Thoracic aorta (tissue), 2 donors: ENCODE data around the gene ZBTB38. TPM values are rescaled to one million over a fixed set of nuclear protein-coding genes. Genes with fewer than 3 reads are reported as not detected.

Source experiments
- ATAC-seq: fragments of 150-250 bp; one replicate; pipeline ENCODE4 v1.8.0; 2017; ENCODE audit warnings: low read depth; ENCODE audit not compliant: insufficient number of reproducible peaks, low FRiP score
- DNase-seq: peaks from one replicate; pipeline ENCODE4 v3.0.0-alpha.2; 2020; ENCODE audit warnings: low spot score
- H3K27ac ChIP-seq, 2 donors: fragments of 200-600 bp; sonication (generic); 1 replicate in 1 of 2; 2 replicates in 1 of 2; pipeline ENCODE4 v1.5.1; 2016; ENCODE audit warnings: mild to moderate bottlenecking in 2 of 2, moderate library complexity in 2 of 2
- H3K27me3 ChIP-seq: fragments of 200-600 bp; sonication (generic); replicated peaks from 2 replicates; pipeline ENCODE4 v1.6.0; 2016; ENCODE audit warnings: mild to moderate bottlenecking; ENCODE audit not compliant: insufficient read depth
- H3K36me3 ChIP-seq: fragments of 200-600 bp; sonication (generic); one replicate; pipeline ENCODE4 v1.5.1; 2016
- H3K4me1 ChIP-seq, 2 donors: fragments of 200-600 bp; sonication (generic); 1 replicate in 1 of 2; 2 replicates in 1 of 2; pipeline versions ENCODE4 v1.5.1 to v1.6.0; 2016; ENCODE audit warnings: low read depth in 2 of 2, mild to moderate bottlenecking in 1 of 2; ENCODE audit not compliant: control insufficient read depth in 1 of 2
- H3K4me3 ChIP-seq: fragments of 200-600 bp; sonication (generic); 2 replicates; pipeline ENCODE4 v1.5.1; 2016; ENCODE audit warnings: mild to moderate bottlenecking
- H3K9me3 ChIP-seq: fragments of 200-600 bp; sonication (generic); 2 replicates; pipeline ENCODE4 v1.5.1; 2016
- total RNA-seq, 2 donors: library from RNA; depleted of rRNA; stranded (reverse); fragments of >200 nt; gene quantifications; one replicate each; pipeline versions ENCODE4 v1.1.0 to v1.2.3, GENCODE V29; 2016
- TF ChIP-seq, protein P1 (sequence below): fragments of 200-600 bp; sonication (generic); IDR thresholded peaks from one replicate; pipeline ENCODE4 v1.5.1; 2019; ENCODE audit warnings: antibody characterized with exemption

ZBTB38 gene
- total RNA-seq, 2 donors from 2014 or later, result 169 to 215 TPM

DNA sequence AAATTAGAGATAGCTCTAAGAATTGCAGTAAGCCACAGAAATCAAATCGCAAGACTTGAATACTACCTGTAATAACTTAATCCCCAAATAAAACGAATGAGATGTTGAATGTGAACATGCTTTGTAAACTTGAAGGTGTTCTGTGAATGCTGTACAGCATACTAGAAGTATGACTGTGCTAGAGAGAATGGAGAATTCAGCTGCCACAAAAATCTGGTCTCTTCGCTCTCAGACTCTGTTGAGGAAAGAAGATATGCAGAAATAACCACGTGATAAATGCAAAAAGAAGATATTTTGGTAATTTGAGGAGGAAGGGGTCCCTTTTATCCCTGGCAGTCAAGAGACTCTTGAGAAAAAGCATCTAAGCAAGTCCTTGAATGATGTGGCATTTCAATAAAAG lies 37.3 kb downstream of the ZBTB38 start:
- TF ChIP-seq, protein P1, sequence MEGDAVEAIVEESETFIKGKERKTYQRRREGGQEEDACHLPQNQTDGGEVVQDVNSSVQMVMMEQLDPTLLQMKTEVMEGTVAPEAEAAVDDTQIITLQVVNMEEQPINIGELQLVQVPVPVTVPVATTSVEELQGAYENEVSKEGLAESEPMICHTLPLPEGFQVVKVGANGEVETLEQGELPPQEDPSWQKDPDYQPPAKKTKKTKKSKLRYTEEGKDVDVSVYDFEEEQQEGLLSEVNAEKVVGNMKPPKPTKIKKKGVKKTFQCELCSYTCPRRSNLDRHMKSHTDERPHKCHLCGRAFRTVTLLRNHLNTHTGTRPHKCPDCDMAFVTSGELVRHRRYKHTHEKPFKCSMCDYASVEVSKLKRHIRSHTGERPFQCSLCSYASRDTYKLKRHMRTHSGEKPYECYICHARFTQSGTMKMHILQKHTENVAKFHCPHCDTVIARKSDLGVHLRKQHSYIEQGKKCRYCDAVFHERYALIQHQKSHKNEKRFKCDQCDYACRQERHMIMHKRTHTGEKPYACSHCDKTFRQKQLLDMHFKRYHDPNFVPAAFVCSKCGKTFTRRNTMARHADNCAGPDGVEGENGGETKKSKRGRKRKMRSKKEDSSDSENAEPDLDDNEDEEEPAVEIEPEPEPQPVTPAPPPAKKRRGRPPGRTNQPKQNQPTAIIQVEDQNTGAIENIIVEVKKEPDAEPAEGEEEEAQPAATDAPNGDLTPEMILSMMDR, result no peak
- peaks cover 60 to 86% of the 10 kb centered on the region in 2 donors for H3K4me1 ChIP-seq

DNA sequence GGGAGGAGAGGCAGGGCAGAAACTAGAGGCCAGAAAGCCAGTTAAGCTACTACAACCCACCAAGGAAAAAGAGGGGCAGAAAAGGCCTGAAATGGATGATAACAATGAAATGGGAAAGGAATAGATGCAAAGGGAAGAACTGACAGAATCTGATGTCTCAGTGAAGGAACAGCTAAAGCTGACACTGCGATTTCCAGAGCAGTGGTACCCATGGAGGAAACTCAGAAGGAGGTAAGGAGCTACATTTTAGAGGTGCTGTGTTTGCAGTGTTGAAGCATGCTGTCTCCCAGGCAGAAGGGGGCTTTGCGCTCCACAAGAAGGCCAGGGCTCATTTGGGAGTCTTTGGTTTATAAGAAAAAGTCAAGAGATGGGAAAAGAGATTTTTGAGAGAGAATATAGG lies 38.0 kb downstream of the ZBTB38 start:
- no peak for DNase-seq
- no peak overlapping the region for H3K4me3 ChIP-seq
- peak overlapping the region; percentile 68 to 99 for H3K27ac ChIP-seq
- ATAC-seq, result no peak
- peaks cover 60 to 86% of the 10 kb centered on the region in 2 donors for H3K4me1 ChIP-seq
- peaks cover 25% of the 10 kb centered on the region for H3K36me3 ChIP-seq
- H3K9me3 ChIP-seq, result no peaks in the 10 kb centered on the region
- TF ChIP-seq, protein P1, result no peak
- no peaks in the 10 kb centered on the region for H3K27me3 ChIP-seq

More for the DNA sequence above, 37.3 kb downstream of the ZBTB38 start:
- ATAC-seq, result no peak
- no peaks in the 10 kb centered on the region for H3K9me3 ChIP-seq
- H3K4me3 ChIP-seq, result no peak overlapping the region
- DNase-seq, result no peak
- peak overlapping the region; percentile 41 to 99 for H3K27ac ChIP-seq
- peaks cover 25% of the 10 kb centered on the region for H3K36me3 ChIP-seq
- H3K27me3 ChIP-seq, result no peaks in the 10 kb centered on the region

DNA sequence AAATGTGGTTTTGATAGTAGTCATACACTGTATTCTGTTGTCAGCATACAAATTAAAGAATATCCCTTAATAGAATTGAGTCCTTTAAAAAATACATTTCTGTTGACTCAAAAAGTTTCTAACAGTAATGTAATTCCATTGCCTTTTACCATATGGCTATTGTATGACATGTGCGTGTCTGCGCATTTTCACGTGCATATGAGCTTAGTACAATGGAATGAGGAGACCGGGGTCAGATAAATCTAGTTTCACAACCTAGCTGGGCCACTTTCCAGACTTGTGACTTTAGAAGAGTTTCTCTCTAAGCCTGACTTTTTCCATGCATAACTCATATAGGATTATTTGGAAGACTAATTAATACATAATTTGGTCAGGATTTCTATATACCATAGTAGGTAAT lies 38.7 kb downstream of the ZBTB38 start:
- DNase-seq (no peak), ATAC-seq (no peak)
- TF ChIP-seq, protein P1, result no peak
- Histone ChIP-seq H3K27me3 (no peaks in the 10 kb centered on the region), H3K9me3 (no peaks in the 10 kb centered on the region), H3K4me3 (no peak overlapping the region), H3K36me3 (peaks cover 25% of the 10 kb centered on the region), H3K27ac (peak overlapping the region; percentile 68 to 99), H3K4me1 (peaks cover 59 to 87% of the 10 kb centered on the region in 2 donors)

DNA sequence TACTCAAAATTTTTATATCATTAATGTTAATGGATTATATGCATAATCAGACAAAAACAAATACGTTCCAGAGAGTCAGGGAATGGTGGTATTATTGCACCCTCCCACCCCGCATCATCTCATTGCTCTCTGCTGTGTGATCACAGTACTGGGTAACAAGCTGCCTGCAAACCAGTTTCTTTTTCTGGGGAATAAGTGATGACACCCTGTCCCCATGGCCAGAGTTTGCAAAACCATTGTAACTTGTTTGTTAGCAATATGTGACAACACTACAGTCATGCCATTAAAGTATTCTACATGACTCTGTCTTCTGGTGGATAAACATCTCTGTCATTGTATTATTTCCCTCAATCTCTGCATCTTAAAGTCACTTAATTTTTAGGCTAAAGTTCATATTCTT lies 39.5 kb downstream of the ZBTB38 start:
- ATAC-seq, result no peak
- Histone ChIP-seq H3K9me3 (no peaks in the 10 kb centered on the region), H3K27me3 (no peaks in the 10 kb centered on the region), H3K36me3 (peaks cover 25% of the 10 kb centered on the region), H3K27ac (peak overlapping the region; percentile 87 to 99), H3K4me3 (no peak overlapping the region), H3K4me1 (peaks cover 59 to 94% of the 10 kb centered on the region in 2 donors)
- TF ChIP-seq, protein P1, result no peak
- no peak for DNase-seq

DNA sequence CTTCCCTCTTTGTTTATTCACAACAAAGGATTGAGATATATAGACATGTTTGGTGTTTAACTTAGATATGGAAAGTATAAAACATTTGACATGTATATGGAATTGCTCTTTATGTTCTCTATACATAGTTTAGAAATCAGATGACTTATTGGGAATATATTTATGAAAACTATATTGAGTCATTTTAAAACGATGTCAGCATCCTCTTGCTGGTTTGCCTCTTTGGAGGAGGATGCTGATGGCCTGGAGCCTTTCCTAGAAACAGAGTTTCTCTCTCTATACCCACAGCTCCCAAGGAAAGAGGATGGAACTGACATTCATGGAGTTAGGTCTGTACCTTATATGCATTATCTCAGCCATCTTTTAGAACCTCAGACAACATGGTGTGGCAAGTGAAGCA lies 40.3 kb downstream of the ZBTB38 start:
- no peak for ATAC-seq
- peaks cover 65 to 99% of the 10 kb centered on the region in 2 donors for H3K4me1 ChIP-seq
- DNase-seq, result no peak
- TF ChIP-seq, protein P1, result no peak
- H3K9me3 ChIP-seq, result no peaks in the 10 kb centered on the region
- H3K27me3 ChIP-seq, result no peaks in the 10 kb centered on the region
- peak overlapping the region; percentile 87 to 99 for H3K27ac ChIP-seq
- H3K36me3 ChIP-seq, result peaks cover 25% of the 10 kb centered on the region
- H3K4me3 ChIP-seq, result no peak overlapping the region
